Tongue (tissue), 2 donors: ENCODE data around the gene NCBP1. TPM values are rescaled to one million over a fixed set of nuclear protein-coding genes. Genes with fewer than 3 reads are reported as not detected.

ENCODE experiments used
- DNase-seq: peaks from one replicate; pipeline ENCODE4 v3.0.0-alpha.2; 2015
- total RNA-seq: library from RNA; depleted of rRNA; stranded (reverse); fragments of >200 nt; gene quantifications from one replicate; pipeline ENCODE4 v1.2.3, GENCODE V29; 2014

The NCBP1 gene
- total RNA-seq, 1 donor from 2014 or later = 50.6 TPM

- no peak for DNase-seq
These were observed 6.0 kb upstream of the NCBP1 start for GRCh38 chr9:97627624-97628023.

GRCh38 chr9:97628668-97629067, 5.0 kb upstream of the NCBP1 start:
- DNase-seq = no peak

- no peak for DNase-seq
These were observed 4.5 kb upstream of the NCBP1 start for GRCh38 chr9:97629156-97629555.

GRCh38 chr9:97630591-97630990, 3.0 kb upstream of the NCBP1 start:
- no peak for DNase-seq

GRCh38 chr9:97632248-97632984, 1.2 kb upstream of the NCBP1 start:
- peak; percentile 89 for DNase-seq

GRCh38 chr9:97633859-97634490, 354 bp downstream of the NCBP1 start:
- DNase-seq = peak; percentile 28

- DNase-seq = no peak
These were observed 1.4 kb downstream of the NCBP1 start for GRCh38 chr9:97635026-97635425.

- DNase-seq = no peak
These were observed 3.3 kb downstream of the NCBP1 start for GRCh38 chr9:97636903-97637302.

GRCh38 chr9:97638666-97639065, 5.0 kb downstream of the NCBP1 start:
- DNase-seq = peak; percentile 16

- peak; percentile 26 for DNase-seq
These were observed 6.7 kb downstream of the NCBP1 start for GRCh38 chr9:97640325-97640724.

GRCh38 chr9:97645720-97646119, 12.1 kb downstream of the NCBP1 start:
- no peak for DNase-seq

- no peak for DNase-seq
These were observed 14.4 kb downstream of the NCBP1 start for GRCh38 chr9:97647996-97648395.

- DNase-seq = no peak
These were observed 18.0 kb downstream of the NCBP1 start for GRCh38 chr9:97651646-97652045.

GRCh38 chr9:97658707-97659106, 25.1 kb downstream of the NCBP1 start:
- DNase-seq = no peak

- DNase-seq = no peak
These were observed 26.1 kb downstream of the NCBP1 start for GRCh38 chr9:97659771-97660170.

- DNase-seq = no peak
These were observed 26.7 kb downstream of the NCBP1 start for GRCh38 chr9:97660340-97660739.

GRCh38 chr9:97660847-97661246, 27.2 kb downstream of the NCBP1 start:
- DNase-seq = no peak

- no peak for DNase-seq
These were observed 32.1 kb downstream of the NCBP1 start for GRCh38 chr9:97665742-97666141.

GRCh38 chr9:97666907-97667686, 33.5 kb downstream of the NCBP1 start:
- no peak for DNase-seq

GRCh38 chr9:97668485-97668884, 34.9 kb downstream of the NCBP1 start:
- no peak for DNase-seq

GRCh38 chr9:97670586-97670985, 37.0 kb downstream of the NCBP1 start:
- DNase-seq = no peak

- no peak for DNase-seq
These were observed 38.8 kb downstream of the NCBP1 start for GRCh38 chr9:97672403-97672802.

GRCh38 chr9:97673922-97674321, 40.3 kb downstream of the NCBP1 start:
- no peak for DNase-seq
